COLO668 (cell line): ENCODE data around the gene ADAMTSL3.
A peak's percentile ranks its signal among the peaks of the same experiment; 100 is the strongest.

Source experiments
- DNase-seq: peaks from one replicate; lab custom pipeline; 2025; ENCODE audit not compliant: unreplicated experiment; lab: John Stamatoyannopoulos, UW

ADAMTSL3 gene, protein sequence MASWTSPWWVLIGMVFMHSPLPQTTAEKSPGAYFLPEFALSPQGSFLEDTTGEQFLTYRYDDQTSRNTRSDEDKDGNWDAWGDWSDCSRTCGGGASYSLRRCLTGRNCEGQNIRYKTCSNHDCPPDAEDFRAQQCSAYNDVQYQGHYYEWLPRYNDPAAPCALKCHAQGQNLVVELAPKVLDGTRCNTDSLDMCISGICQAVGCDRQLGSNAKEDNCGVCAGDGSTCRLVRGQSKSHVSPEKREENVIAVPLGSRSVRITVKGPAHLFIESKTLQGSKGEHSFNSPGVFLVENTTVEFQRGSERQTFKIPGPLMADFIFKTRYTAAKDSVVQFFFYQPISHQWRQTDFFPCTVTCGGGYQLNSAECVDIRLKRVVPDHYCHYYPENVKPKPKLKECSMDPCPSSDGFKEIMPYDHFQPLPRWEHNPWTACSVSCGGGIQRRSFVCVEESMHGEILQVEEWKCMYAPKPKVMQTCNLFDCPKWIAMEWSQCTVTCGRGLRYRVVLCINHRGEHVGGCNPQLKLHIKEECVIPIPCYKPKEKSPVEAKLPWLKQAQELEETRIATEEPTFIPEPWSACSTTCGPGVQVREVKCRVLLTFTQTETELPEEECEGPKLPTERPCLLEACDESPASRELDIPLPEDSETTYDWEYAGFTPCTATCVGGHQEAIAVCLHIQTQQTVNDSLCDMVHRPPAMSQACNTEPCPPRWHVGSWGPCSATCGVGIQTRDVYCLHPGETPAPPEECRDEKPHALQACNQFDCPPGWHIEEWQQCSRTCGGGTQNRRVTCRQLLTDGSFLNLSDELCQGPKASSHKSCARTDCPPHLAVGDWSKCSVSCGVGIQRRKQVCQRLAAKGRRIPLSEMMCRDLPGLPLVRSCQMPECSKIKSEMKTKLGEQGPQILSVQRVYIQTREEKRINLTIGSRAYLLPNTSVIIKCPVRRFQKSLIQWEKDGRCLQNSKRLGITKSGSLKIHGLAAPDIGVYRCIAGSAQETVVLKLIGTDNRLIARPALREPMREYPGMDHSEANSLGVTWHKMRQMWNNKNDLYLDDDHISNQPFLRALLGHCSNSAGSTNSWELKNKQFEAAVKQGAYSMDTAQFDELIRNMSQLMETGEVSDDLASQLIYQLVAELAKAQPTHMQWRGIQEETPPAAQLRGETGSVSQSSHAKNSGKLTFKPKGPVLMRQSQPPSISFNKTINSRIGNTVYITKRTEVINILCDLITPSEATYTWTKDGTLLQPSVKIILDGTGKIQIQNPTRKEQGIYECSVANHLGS (N-terminal part only)

DNA sequence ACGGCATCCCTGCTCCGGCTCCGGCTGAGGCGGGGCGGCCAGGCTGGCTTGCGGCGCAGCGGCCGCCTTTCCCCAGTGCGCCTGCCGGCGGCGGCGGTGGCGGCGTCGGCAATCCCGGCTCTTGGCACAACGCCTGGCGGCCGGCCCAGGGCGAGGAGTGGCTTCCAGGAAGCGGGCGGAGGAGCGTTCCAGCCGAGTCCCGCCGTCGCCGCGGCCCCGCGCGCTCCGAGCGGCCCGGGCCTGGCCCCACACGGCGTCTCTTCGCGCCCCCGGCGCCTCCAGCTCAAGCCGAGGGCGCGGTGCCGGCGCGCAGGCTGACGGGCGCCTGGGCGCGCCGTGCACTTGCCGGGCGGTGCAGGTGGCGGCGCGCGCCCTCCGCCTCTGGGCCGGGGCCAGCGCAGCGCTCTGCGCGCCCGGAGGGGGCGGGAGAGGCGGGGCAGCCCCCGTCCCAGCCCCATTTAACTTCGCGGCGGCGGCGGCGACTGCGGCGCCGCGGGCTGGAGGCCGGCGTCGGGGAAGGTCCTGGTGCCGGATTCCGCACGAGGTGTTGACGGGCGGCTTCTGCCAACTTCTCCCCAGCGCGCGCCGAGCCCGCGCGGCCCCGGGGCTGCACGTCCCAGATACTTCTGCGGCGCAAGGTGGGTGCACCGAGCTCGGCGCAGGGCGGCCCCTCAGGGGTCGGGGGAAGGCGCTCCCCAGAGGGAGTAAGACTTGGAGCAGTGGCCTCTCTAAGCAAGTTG is at the start of gene ADAMTSL3:
TSS of gene ADAMTSL3 (plus strand) at position 485 of the 740 bp plus-strand sequence. CDS start 1,639 bp downstream, outside the sequence.
- peak; percentile 42 for DNase-seq

- DNase-seq = no peak
Observed at GRCh38 chr15:83604549-83604948, 49.4 kb upstream of the ADAMTSL3 start.

DNA sequence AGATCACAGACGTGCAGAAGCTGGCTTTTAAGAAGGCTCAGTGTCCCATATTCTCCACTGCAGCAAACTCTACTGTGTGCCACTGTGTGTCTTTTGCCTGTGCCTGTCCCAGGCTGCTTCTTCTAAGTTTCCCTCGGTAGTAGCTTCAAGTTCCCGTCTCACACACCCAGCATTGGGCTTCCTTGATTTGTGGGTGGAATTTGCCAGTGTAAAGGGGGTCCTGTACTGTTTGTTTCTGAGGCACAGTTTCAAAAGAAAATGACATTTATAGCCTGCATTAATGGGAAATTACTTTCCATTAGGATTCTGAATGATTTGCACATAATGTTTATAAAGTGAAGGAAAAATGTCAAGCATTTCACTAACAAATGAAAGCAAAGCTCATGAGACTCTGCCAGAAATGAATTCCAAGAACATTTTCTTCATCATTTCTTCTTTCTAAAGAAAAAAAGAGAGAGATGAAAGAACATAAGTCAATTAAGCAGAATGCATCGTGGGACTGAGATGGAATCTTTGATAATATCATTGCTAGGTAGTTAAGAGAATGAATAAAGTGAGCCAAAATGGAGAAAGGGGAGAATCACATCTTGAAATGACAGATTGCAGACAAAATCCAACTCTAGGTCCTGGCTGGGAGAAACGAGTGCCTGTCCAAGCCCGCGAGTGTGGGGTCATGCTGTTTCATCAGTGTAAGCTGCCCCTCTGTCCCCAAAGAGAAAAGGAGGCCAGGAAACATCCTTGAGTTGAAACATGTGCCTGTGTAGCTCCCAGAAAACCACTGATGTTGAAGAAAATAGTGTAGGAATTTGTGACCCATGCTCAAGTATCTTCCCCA is 48.6 kb upstream of the ADAMTSL3 start:
- no peak for DNase-seq

DNA sequence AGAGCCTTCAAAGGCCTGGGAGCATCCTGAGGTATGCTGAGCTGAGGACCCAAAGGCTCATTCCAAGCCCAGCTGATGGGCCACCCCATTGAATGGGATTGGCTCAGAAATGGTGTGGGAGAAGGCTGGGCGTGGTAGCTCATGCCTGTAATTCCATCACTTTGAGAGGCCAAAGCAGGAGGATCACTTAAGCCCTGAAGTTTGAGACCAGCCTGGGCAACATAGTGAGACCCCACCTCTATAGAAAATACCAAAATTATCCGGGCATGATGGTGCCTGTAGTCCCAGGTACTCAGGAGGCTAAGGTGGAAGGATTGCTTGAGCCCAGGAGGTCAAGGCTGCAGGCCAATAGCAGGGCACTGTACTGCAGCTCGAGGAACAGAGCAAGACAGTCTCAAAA is 43.8 kb upstream of the ADAMTSL3 start:
- DNase-seq = no peak

DNA sequence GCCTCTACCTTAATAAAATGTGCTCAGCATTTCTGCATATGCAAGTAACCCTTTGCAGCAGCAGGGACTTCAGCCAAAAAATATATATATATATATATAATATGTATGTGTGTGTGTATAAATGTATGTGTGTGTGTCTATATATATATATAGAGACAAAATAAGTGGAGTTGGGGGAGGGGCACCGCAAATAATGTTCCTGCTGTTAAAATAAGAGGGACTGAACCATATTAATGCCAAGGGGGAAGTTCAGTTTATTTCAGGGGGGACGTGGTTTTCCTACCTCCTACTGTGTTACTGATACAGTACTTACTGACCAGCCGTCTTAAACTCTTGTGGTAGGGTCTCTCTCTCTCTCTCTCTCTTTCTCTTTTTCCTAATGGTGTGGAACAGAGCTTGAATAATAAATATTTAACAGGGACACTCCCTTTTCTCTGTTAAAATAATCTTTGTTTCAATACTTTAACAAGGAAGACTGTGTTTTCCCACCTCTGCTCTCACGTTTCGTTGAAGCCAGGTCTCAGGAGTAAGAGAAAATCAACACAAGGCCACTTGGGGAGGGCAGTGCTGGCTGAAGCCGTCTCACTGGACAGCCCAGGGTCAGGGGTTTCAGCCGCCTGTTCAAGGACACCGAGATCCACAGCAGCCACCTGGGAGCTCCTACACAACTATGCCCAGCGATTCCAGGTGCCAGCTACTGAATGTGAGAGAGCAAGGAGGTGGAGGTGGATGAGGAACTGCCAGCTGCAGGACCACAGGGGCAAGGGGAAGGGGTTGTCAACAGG is 42.8 kb upstream of the ADAMTSL3 start:
- no peak for DNase-seq

- no peak for DNase-seq
Observed at GRCh38 chr15:83612226-83612625, 41.7 kb upstream of the ADAMTSL3 start.

DNA sequence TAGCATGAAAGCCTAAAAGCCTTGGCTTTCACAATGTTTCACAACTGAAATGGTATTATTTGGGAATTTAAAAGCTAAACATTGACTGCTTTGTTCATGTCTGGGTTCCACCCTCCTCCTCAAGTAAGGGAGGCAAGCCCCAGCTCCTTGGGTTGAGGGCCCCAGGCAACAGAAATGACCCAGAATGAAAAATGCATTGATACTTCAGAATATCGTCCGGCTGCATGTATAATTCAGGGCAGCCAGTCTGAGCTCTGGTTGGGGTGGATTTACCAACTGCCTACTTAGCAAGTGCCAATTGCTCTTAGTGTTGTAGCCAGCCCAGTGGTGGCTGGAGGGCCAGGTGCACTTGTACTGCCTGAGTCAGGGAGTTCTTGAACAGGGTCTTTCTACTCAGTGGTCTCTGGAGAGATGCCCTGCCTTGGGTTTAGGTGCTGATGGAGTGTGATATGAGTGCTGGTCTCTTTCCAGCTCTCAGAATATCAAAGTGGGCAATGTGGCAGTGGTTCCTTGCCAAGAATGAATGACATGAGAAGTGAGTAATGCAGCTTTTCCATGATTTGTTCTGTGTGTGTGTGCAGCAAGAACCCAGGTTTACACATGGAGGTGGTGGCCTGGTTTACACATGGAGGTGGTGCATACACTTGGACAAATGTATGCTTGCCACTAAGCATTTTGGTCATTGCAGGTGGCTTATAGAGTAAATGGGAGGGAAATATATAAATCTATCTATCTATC is 40.9 kb upstream of the ADAMTSL3 start:
- DNase-seq = no peak

DNA sequence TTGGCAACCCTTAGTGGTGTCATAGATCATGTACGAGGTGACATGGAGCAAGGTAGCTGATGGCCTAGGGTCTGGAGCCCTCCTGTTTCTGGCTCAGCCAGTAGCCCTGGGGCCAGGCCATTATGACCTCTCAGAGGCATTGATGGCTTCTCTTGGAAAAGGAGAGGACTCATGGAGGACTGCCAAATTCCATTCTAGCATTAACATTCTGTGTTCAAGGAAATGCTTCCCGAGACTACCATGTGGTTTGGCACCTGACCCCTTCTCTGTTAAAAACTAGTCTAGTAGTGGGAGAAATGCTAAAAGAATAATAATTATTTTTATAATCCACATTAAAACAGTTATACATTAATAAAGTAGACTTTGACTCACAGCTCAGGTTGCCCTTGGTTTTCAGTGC is 40.2 kb upstream of the ADAMTSL3 start:
- DNase-seq = no peak

- no peak for DNase-seq
Observed at GRCh38 chr15:83616840-83617239, 37.1 kb upstream of the ADAMTSL3 start.

- no peak for DNase-seq
Observed at GRCh38 chr15:83626171-83626802, 27.6 kb upstream of the ADAMTSL3 start.

DNA sequence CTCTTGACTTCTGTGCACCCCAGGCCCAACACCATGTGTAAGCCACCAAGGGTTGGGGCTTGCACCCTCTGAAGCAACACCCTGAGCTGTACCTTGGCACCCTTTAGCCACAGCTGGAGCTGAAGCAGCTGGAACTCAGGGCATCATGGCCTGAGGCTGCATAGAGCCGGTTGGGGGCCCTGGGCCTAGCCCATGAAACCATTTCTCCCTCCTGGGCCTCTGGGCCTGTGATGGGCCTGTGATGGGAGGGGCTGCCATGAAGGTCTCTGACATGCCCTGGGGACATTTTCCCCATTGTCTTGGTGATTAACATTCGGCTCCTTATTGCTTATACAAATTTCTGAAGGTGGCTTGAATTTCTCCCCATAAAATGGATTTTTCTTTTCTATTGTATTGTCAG is 22.4 kb upstream of the ADAMTSL3 start:
- DNase-seq = no peak

DNA sequence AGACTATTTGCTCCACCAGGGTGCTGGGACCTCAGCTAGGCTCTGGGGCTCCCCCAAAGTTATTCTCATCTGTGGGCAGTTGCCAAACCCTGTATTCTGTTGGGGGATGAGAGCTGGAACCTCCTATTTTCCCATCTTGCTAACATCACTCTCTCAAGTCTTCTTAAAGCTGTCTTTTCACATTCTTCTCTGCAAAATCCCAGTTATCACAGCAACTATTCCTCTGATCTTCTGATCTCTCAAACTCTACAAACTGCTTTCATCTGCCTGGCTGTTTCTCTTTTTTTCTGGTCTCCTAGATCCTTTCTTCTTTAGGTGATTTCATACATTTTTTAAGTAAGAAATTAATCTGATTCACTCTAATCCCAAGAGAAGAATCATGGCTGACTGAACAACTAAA is 10.7 kb upstream of the ADAMTSL3 start:
- no peak for DNase-seq

GRCh38 chr15:83644439-83644838 is 9.5 kb upstream of the ADAMTSL3 start:
- DNase-seq = no peak

GRCh38 chr15:83650831-83651230 is 3.1 kb upstream of the ADAMTSL3 start:
- DNase-seq = no peak

GRCh38 chr15:83651541-83651940 is 2.4 kb upstream of the ADAMTSL3 start:
- no peak for DNase-seq

GRCh38 chr15:83652626-83653204 is 1.2 kb upstream of the ADAMTSL3 start:
- no peak for DNase-seq

DNA sequence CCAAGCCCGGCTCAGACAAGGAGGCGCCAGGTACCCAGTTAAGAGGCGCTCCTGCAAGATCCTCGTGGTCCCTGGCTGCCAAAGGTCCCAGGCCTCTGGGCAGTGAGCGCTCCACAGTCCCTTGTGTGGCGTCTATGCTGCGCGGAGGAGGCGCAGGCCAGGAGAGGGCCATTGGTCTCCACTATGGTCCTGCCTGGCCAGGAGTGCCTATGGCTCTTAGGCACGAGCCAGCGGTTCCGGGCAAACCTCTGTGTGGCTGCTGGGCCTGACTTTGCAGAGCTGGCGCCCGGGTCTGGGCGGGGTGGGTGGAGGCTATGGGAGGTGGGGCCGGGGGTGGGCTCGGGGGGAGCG is 660 bp upstream of the ADAMTSL3 start:
- no peak for DNase-seq
